GM15510 (cell line): ENCODE measurements around the gene FSD1.
A peak's percentile ranks its signal among the peaks of the same experiment; 100 is the strongest.

Experiments used
- POLR2A ChIP-seq: IDR thresholded peaks from 3 replicates; pipeline ENCODE4 v1.6.1; 2011; ENCODE audit warnings: borderline replicate concordance; ENCODE audit not compliant: insufficient read length; ENCODE audit errors: extremely low read depth

The FSD1 gene

GRCh38 chr19:4324228-4324627 is 19.8 kb downstream of the FSD1 start:
- no peak for TF ChIP-seq POLR2A

- TF ChIP-seq POLR2A = no peak
Measured at GRCh38 chr19:4326215-4326836, 21.9 kb downstream of the FSD1 start.

GRCh38 chr19:4326837-4327251 is 22.4 kb downstream of the FSD1 start:
- TF ChIP-seq POLR2A = no peak

GRCh38 chr19:4327252-4327876 is 23.0 kb downstream of the FSD1 start:
- TF ChIP-seq POLR2A = no peak

GRCh38 chr19:4327877-4328242 is 23.5 kb downstream of the FSD1 start:
- no peak for TF ChIP-seq POLR2A

GRCh38 chr19:4328243-4328990 is 24.0 kb downstream of the FSD1 start:
- TF ChIP-seq POLR2A = peak; percentile 89

GRCh38 chr19:4329858-4330257 is 25.5 kb downstream of the FSD1 start:
- TF ChIP-seq POLR2A = no peak

GRCh38 chr19:4334929-4335570 is 30.7 kb downstream of the FSD1 start:
- TF ChIP-seq POLR2A = no peak

GRCh38 chr19:4337906-4338440 is 33.6 kb downstream of the FSD1 start:
- no peak for TF ChIP-seq POLR2A

- TF ChIP-seq POLR2A = peak; percentile 33
Measured at GRCh38 chr19:4338441-4339355, 34.3 kb downstream of the FSD1 start, which contains the start of gene STAP2. Gene STAP2, minus strand, starts transcription at chr19:4338827. Its CDS starts 74 bp downstream, at chr19:4338753.

- no peak for TF ChIP-seq POLR2A
Measured at GRCh38 chr19:4342314-4342614, 37.9 kb downstream of the FSD1 start.

- peak; percentile 92 for TF ChIP-seq POLR2A
Measured at GRCh38 chr19:4342615-4343369, 38.4 kb downstream of the FSD1 start.
